ENCODE data around the gene DNAI1.
"Not testable (repeated sequence)": the region's sequence is repeated elsewhere in the genome, so short reads cannot be mapped to it uniquely, and the experiment has no call there.

DNAI1 gene

DNA sequence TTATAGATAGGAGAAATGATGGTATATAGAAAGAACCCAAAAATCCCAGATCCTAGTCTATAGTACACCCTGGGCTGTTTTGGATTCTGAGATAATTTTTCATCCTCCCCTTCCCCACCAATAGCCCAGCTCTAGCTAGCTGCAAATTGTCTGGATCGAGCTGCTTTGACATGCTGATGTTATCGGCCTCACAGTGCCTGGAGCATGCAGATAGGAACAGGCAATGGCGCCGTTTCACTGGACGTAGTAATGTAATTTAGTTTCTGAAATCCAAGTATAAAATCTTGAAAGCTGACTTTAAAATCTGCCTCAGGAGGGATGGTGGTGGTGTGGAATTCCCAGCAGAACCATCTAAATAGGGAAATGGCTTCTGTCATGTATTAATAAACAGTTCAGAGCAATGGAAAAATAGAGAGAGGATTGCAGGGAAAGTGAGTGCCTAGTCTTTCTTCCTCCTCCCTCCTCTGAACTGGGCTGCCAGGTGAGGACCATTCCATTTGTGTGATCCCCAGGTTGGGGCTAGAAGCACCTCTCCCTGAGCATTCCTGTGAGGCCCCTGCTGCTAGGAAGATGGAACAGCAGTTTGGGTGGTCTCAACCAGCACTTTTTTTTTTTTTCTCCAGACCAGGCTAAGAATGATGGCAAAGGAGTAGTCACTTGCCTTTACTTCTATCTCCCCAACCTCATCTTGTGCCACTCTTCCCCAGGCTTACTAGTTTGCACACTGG lies 32.1 kb upstream of the DNAI1 start:
- no peak for DNase-seq (ENCODE audit: extremely low read depth, low read depth)
- TF ChIP-seq, protein P1, sequence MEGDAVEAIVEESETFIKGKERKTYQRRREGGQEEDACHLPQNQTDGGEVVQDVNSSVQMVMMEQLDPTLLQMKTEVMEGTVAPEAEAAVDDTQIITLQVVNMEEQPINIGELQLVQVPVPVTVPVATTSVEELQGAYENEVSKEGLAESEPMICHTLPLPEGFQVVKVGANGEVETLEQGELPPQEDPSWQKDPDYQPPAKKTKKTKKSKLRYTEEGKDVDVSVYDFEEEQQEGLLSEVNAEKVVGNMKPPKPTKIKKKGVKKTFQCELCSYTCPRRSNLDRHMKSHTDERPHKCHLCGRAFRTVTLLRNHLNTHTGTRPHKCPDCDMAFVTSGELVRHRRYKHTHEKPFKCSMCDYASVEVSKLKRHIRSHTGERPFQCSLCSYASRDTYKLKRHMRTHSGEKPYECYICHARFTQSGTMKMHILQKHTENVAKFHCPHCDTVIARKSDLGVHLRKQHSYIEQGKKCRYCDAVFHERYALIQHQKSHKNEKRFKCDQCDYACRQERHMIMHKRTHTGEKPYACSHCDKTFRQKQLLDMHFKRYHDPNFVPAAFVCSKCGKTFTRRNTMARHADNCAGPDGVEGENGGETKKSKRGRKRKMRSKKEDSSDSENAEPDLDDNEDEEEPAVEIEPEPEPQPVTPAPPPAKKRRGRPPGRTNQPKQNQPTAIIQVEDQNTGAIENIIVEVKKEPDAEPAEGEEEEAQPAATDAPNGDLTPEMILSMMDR (IDR thresholded peaks at IDR 0.05; ENCODE audit: low read depth, low read length), result no peak

DNA sequence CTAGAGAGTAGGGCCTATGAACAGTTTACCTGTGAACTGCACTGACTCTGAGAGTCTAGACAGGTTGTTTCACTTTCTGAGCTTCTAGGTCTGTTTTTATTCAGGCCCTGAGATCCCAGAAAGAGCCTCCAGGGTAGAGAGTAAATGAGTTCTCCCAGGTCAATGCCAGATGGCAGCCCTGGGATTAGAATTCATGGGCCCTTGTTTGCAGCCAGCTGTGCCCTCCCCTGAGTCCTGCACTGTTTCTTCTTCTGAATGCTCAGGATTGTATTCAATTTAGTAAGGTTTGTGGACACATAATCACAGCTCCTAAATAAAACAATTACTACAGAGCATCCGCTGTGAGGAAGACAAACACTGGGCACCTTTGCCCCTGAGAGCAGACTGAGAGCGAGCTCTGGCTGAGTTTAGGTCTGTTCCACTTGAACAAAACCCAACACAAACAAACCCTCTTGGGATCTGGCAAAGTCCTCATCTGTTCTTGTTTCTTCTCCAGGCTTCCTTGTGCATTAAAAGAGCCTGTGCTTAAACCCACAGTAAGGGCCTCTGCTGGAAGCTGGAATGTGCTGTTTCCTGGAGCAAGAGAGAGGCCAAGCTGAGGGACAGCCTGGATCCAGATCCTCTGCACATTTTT lies 30.2 kb upstream of the DNAI1 start:
- no peak for DNase-seq (ENCODE audit: extremely low read depth, low read depth)

DNA sequence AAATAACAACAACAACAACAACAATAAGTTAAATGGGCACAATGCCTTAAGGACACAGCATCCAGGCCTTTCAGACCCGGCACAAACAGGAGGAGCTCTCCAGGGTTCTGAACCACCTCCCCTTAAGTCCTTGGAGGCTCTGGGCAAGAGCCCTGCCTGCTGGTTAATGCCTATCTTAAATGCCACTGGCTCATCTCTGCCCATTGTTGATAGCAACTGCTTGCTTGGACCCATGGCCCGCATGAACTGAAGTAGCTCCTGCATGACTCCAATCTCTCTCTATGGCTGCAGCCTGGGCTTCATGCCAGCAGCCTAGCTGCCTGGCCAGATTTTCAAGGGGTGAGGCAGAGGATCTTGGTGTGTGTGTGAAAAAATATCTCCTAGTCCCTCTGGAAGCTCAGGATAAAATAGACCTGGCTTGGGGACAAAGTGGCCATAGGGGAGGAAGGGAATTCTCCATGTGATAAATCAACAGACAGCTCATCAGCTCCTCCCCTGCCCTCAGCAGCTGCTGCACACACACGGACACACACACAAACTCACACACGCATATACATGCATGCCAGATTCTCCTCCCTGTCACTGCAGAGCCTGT lies 27.7 kb upstream of the DNAI1 start:
- TF ChIP-seq, protein P1 (IDR thresholded peaks at IDR 0.05; ENCODE audit: low read depth, low read length), result no peak
- peak; percentile 24 for DNase-seq (ENCODE audit: extremely low read depth, low read depth)

More for the DNA sequence above, 30.2 kb upstream of the DNAI1 start:
- TF ChIP-seq, protein P1 (IDR thresholded peaks at IDR 0.05; ENCODE audit: low read depth, low read length), result no peak

DNA sequence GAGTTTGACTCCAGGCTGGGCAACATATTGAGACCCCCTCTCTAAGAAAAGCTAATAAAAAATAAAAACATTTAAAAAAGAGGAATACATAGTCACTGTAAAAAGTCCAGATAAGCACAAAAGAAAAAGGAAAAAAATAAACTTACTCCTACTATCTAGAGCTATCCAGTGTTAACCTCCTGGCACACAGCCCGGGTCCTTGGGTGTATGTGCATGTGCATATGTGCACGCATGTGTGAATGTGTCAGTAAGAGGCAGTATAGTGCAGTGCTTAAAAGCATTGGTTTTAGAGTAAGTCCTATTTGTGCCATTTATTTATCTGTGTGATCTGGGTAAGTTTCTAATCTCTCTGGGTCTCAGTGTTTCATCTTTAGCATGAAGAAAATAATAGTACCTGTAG lies 26.9 kb upstream of the DNAI1 start:
- no peak for DNase-seq (ENCODE audit: extremely low read depth, low read depth)
- TF ChIP-seq, protein P1 (IDR thresholded peaks at IDR 0.05; ENCODE audit: low read depth, low read length), result no peak

DNA sequence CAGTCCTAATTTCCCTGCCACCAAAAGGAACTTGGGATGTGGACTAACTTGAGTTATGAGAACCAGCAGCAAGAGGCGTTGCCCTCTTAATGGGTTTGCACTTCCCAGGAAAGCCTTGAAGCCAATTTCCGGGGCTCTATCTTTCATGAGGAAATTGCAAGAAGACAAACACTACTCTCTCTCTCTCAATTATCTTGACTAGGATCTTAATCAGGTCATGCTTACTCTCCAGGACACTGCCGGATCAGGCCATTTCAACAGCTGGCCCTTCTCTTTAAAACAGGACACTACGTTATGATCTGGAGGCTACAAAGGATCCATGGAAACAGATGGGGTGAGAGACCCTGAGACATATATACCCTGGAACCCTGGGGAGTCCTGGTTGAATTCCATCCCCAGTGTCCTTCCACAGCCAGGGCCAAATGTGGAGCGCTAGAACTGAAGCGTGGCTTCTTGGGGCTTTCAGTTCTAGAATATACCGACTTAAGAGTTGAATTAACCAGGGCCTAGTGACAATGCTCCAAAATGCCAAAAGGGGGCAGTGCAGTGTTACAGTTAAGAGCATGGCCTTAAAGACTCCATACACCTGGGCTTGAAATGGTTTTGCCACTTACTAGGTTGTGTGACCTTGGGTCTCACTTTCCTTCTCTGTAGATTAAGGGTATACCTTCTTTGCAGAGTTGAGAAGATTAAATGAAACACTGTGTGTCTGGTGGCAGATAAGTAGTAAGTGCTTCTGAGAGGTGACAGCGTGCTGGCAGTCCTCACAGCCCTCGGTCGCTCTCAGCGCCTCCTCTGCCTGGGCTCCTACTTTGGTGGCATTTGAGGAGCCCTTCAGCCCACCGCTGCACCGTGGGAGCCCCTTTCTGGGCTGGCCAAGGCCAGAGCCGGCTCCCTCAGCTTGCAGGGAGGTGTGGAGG lies 21.3 kb upstream of the DNAI1 start:
- TF ChIP-seq, protein P1 (IDR thresholded peaks at IDR 0.05; ENCODE audit: low read depth, low read length), result peak; percentile 73
- DNase-seq (ENCODE audit: extremely low read depth, low read depth), result peak; percentile 40

DNA sequence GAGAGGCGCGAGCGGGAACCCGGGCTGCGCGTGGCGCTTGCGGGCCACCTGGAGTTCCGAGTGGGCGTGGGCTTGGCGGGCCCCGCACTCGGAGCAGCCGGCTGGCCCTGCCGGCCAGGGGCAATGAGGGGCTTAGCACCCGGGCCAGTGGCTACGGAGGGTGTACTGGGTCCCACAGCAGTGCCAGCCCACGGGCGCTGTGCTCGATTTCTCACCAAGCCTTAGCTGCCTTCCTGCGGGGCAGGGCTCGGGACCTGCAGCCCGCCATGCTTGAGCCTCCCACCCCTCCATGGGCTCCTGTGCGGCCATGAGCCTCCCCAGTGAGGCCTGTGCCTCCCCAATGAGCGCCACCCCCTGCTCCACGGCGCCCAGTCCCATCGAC lies 20.7 kb upstream of the DNAI1 start:
- DNase-seq (ENCODE audit: extremely low read depth, low read depth), result not testable (repeated sequence)

DNA sequence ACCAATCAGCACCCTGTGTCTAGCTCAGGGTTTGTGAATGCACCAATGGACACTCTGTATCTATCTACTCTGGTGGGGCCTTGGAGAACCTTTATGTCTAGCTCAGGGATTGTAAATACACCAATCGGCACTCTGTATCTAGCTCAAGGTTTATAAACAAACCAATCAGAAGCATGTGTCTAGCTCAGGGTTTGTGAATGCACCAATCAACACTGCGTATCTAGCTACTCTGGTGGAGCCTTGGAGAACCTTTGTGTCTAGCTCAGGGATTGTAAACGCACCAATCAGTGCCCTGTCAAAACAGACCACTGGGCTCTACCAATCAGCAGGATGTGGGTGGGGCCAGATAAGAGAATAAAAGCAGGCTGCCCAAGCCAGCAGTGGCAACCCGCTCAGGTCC lies 20.1 kb upstream of the DNAI1 start:
- DNase-seq (ENCODE audit: extremely low read depth, low read depth), result not testable (repeated sequence)

DNA sequence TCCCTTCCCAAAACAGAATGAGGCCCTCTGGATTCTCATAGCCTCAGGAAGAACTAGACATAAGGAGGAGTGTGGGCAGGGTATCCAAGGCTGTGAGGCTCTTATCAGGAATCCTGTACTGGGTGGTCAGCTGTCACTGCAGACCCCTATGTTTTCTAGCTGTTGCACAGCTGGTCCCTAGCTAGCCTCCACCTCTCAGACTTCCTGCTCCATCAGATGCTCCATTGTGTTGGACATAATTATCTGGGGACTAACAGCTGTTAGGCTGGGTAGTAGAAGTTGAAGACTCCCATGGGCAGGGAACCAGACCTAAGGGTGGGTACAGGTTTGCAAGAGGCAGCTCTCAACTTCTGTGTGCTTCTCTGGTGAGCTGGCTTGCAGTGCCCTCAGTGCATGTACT lies 18.6 kb upstream of the DNAI1 start:
- DNase-seq (ENCODE audit: extremely low read depth, low read depth), result no peak

More for the DNA sequence above, 18.6 kb upstream of the DNAI1 start:
- TF ChIP-seq, protein P1 (IDR thresholded peaks at IDR 0.05; ENCODE audit: low read depth, low read length), result no peak

Measured in AG09319 (cell line).